GM21619 (cell line): ENCODE data around the gene LYL1.
"Not testable (repeated sequence)": the region's sequence is repeated elsewhere in the genome, so short reads cannot be mapped to it uniquely, and the experiment has no call there.

Source experiments
- ATAC-seq: cut with Tn5 transposase; IDR thresholded peaks from one replicate; pipeline ENCODE4 v1.9.1; 2021; ENCODE audit not compliant: unreplicated experiment

LYL1 gene

DNA sequence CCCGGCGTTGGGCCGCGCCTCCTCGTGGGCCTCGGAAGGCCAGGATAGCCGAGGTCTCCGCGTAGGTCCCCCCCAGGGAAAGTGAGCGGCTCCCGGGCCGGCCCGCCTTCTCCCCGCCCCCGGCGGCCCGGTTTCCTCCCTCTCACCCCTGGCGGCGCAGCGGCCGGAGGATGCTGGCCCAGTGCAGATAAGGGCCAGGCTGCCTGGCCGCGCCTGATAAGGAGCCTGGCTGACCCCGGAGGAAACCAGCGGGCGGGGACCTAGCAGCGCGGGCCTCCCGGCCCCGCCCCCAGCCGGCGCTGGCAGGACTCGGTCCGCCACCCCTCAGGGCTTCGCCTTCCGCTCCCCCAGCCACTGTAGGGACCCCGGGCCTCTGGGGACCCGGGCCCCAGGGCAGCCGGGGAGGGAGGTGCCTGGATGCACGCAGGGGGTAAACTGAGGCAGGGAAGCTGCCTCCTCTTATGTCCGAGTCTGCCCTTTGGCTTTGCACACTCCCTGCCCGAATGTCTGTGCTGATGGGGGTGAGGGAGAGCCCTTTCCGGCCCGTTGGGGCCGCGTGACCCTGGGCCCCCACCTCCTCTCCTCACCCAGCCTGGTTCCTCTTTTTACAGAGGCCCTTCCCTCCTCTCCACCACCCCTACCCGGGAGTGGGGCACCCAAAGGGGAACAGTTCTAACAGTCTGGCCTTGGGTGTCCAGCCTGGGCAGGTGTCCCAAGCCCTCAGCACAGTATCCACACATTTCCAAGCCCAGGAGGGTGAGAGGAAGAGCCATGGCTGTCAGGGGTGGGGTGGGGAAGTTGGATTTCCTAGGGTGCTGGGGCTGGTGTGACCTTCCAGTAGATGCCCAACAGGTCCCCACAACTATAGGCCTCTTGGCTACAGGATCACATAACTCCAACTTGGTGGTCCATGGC, at the start of gene LYL1:
TSS of gene LYL1 (minus strand) at position 193 of the 915 bp plus-strand sequence. CDS start 1,687 bp downstream, outside the sequence.
- ATAC-seq, result peak; percentile 33

DNA sequence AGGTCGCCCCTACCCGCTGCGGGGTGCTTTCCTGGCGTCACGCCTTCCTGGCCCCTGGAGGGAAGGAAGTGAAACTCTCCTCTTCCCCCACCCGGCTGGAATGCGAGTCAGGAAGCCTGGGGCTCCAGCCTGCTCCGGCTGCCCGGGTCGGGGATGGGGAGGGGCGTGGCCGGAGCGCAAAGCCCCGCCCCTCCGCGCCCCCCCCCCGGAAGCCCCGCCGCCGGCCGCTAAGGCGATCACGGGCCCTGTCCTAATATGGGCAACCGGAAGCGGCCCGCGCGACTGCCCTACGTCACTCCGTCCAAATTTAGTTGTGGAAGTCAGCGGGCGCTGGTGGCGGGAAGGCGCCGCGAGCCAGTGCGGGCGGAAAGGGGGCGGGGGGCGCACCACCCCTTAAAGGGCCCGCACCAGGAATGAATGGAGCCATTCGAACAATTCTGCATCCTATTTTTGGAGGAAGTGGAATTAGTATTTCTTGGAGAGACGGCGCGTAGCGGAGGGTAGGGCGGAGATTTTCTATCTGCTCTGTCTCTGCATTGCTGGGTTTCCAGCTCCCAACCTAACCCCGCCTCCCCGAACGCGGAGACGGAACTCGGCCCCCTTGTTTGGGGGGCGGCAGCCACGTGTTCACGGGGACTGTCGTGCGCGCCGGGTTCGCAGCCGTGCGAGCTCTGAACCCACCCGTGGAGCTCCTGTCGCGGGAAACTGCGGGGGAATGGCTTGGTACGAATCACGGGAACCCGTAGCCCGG, 49.1 kb upstream of the LYL1 start:
- peak; percentile 30 for ATAC-seq

DNA sequence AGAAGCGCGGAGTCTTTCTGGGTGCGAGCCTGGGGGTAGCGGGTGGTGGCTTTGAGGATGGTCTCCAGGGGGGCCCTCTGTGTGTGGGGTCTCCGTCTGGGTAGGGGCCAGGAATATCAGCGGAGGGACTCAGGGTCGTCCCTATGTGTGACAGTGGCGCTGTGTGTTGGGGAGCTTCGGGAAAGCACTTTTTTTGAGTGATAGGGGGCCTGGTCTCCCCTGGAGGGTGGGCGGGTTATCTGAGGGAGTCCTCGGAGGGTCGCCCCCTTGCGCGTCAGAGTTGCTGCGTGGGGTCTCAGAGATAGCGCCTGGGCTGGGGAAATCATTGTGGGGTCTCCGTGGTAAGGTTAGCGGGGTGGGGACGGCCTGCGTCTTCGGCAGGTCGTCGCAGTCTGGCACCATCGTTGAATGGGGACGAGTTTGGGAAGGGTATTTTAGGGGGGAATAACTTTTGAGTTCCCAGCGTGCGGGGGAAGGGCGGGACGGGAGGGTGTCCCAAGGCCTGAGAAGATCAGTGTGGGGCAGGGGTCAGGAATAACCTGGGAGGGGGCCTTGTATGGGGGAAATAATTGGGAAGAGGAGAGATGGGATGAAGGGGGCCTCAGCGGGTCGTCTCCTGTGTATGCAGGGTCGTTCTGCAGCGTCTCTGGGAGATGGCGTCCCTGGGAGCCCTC, 48.4 kb upstream of the LYL1 start:
- ATAC-seq, result no peak

DNA sequence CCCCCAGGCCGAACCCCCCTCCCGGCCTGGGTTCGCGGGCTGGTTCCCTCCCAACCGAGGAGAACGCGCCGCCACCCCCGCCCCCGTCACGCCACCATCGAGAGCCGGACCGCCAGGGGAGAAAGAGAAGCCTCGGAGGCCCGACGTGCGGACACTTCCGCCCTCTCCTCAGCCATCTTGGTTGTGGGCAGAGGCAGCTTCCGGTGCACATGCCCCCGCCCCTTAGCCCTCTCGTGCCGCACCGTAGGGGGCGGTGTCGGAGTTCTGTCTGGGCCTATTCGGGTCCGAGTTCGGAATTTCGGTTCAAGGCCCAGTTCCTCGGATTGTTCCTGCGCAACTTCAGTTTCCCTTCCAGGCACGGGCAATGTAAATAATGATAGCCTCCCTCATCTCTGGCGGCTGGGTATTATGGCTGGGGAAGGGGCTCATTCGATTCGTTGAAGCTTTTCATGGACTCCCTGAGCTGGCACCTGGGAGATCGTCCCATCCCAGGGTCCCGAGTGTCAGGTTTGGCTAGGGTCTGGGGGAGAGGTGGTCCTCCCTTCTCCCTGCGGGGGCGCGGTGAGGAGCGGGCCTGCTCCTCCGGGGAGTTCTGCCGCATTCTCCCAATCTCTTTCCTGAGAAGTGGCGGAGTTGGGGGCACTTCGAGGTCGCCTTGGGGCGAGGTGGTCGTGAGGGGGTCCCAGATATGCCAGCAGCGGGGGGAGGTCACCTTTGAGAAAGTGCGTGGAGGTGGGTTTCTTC, 47.7 kb upstream of the LYL1 start, which contains the start of the genes IER2 and STX10:
TSS of gene IER2 (plus strand) at position 225 of the 744 bp plus-strand sequence. CDS start 2,776 bp downstream, outside the sequence.
TSS of gene STX10 (minus strand) at position 189 of the 744 bp plus-strand sequence. CDS start 202 bp downstream, outside the sequence.
- ATAC-seq, result peak; percentile 30

DNA sequence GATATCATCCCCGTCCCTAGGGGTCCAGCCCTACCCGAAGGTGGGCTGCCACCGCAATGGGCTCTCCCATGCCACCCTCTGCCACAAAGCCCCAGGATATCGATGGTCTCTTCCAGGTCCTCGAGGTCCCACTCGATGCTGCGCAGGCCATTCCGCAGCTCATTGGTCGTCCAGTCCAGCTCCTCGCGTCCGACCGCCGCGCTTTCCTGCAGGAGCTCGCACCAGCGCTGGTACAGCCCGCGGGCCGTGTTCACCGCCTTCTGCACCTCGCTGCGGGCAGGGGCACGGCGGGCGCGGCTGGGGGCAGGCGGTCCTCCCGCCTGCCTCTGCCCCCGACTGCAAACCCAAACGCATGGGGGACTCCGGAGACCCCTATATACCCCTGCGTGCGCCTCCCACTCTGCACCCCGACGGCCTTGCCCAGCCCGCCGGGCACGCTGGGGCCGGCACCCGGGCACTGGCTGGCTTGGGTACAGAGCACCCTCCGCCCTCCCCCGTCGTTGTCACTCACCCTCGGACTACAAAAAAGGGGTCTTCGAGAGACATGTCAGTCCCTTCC, 47.0 kb upstream of the LYL1 start:
- no peak for ATAC-seq

DNA sequence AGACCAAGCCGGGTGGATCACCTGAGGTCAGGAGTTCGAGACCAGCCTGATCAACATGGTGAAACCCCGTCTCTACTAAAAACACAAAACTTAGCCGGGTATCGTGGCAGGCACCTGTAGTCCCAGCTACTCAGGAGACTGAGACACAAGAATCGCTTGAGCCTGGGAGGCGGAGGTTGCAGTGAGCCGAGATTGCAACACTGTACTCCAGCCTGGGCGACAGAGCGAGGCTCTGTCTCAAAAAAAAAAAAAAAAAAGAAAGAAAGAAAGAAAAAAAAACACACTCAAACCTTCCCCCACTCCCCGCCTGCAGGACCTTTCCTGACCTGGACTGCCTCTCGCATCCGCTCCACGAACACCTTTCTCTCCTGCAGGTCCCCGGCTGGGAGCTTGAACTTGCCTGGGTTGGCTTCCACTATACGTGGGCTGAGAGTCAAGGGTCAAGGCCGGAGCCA, 46.5 kb upstream of the LYL1 start:
- not testable (repeated sequence) for ATAC-seq

DNA sequence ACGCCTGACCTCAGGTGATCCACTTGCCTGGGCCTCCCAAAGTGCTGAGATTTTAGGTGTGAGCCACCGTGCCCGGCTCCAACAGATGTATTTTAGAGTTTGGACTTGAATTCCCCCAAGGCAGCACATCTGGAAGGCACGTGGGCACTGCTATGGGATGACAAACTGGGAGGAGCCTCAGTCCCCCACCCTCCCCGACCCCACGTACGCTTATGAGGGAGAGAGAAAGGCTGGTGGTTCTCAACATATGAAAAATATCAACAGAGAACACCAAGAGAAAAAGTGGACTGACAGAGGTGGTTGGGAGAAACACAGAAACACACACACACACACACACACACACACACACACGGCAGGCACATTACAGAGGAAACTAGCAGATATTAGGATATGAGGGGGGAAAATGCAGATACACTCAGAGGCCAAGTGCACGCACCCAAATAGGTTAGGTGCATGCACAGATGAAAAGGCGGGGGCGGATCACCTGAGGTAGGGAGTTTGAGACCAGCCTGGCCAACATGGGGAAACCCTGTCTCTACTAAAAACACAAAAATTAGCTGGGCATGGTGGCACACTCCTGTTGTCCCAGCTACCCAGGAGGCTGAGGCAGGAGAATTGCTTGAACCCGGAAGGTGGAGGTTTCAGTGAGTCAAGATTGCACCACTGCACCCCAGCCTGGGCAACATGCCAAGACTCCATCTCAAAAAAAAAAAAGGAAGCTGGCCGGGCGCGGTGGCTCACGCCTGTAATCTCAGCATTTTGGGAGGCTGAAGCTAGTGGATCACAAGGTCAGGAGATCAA, 44.3 kb upstream of the LYL1 start:
- no peak for ATAC-seq

DNA sequence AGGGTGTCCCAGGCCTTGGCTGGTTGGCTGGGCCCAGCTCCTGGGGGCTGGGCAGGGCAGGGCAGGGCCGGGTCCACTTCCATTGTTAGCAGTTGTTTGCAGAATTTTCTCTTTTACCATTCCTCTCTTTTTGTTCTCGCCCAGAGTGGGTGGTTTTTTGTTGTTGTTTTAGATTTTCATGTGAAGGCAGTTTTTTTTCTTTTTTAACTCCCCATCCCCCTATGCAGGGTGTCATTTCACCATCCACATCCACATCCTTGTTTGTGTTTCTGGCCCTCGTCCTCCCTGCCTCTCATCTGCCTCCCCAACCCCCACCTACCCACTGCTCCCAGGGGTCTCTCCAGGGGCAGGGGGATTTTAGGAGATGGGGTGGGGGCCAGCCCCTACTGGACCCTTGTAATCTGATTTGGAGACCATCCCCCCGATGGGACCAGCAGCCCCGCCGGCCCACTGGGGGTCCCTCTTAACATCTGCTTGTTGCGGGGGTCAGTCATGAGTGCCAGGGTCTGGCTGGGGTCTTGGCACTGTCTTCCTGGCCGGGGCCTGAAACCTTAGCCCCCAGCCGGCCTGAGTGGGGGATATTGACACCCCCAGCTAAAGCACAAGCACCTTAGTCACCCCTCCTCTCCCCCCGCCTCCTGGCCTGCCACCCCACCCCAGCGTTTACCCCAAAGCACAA, 37.1 kb upstream of the LYL1 start:
- no peak for ATAC-seq

DNA sequence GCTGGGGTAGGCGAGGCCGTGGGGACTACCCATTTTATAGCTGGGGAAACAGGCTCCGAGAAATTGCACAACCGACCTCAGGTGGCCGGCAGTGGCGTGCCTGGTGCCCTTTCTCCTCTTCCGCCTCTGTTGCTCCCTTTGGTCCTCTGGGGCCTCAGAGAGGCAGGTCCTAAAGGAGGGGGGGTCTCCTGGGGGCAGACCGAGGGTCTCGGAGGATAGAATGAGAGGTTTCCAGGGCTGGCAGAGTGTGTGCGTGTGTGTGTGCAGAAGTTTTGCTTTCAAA, 36.2 kb upstream of the LYL1 start:
- no peak for ATAC-seq

DNA sequence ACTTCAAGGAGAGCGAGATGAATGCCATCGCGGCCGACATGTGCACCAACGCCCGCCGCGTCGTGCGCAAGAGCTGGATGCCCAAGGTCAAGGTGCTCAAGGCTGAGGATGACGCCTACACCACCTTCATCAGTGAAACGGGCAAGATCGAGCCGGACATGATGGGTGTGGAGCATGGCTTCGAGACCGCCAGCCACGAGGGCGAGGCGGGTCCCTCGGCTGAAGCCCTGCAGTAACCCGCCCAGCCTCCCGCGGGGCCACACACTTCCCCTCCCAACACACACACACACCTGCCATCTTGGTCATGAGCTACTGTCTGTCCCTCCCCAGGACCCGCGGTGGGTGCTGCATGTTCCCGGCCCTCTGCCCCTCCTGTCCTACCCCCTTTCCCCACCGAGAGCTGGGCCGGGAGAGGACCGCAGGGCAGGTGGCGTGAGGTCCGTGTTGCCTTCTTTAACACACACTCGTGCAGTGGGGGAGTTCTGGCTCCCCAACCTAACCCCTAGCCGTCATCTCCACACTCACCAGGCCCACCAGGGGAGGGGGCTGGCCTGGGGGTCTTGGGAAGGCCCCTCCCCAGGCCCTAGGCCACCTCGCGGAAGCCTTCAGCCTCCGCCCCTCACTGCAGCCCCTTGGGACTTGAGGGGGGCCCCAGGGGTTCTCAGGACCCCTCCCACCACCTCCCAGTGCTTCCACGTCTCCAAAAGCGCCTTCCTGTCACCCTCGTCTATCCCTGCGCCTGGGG, 35.7 kb upstream of the LYL1 start:
- ATAC-seq, result no peak

DNA sequence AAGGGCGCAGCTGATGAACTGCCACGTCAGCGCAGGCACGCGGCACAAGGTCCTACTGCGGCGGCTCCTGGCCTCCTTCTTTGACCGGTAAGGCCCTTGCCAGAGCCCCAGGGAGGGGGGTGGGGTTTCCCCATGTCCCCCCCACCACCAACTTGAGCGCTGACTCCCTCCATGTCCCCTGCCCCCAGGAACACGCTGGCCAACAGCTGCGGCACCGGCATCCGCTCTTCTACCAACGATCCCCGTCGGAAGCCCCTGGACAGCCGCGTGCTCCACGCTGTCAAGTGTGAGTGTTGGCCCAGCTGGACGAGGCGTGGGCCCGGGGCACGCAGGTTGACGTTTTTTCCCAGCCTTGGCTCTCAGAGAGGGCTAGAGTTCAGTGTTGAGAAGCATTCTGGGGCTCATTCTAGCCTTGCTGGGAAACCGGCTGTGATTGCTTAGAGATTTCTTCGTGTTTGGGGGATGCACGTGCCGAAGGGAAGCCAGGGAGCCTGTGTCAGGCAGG, 34.7 kb upstream of the LYL1 start:
- ATAC-seq, result no peak

DNA sequence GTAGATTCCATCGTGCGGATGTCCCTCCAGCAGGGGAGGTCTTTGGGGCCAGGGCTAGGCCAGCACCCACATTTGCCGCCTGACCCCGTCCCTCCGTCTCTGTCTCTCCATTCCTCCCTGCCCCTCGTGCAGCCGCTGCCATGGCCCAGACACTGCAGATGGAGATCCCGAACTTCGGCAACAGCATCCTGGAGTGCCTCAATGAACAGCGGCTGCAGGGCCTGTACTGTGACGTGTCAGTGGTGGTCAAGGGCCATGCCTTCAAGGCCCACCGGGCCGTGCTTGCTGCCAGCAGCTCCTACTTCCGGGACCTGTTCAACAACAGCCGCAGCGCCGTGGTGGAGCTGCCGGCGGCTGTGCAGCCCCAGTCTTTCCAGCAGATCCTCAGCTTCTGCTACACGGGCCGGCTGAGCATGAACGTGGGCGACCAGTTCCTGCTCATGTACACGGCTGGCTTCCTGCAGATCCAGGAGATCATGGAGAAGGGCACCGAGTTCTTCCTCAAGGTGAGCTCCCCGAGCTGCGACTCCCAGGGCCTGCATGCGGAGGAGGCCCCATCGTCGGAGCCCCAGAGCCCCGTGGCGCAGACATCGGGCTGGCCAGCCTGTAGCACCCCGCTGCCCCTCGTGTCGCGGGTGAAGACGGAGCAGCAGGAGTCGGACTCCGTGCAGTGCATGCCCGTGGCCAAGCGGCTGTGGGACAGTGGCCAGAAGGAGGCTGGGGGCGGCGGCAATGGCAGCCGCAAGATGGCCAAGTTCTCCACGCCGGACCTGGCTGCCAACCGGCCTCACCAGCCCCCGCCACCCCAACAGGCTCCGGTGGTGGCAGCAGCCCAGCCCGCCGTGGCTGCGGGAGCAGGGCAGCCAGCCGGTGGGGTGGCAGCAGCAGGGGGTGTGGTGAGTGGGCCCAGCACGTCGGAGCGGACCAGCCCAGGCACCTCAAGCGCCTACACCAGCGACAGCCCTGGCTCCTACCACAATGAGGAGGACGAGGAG, 32.7 kb upstream of the LYL1 start:
- ATAC-seq, result no peak

DNA sequence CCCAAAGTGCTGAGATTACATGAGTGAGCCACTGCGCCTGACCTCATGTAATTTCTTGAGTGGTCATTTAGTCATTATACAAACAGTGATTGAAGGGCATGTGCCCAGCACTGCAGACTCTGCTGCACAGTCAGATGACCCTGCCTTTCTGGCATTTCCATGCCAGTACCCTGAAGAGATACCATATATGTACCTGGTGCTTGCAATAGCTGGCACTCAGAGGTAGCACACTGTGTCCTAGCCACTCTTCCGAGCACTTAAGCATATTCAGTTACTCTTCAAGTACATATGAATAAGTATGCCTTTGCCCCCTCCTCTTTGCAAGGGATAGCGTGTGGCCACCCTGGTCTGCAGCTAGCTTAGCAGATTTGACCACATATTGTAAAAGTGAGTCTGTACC, 32.0 kb upstream of the LYL1 start:
- no peak for ATAC-seq

DNA sequence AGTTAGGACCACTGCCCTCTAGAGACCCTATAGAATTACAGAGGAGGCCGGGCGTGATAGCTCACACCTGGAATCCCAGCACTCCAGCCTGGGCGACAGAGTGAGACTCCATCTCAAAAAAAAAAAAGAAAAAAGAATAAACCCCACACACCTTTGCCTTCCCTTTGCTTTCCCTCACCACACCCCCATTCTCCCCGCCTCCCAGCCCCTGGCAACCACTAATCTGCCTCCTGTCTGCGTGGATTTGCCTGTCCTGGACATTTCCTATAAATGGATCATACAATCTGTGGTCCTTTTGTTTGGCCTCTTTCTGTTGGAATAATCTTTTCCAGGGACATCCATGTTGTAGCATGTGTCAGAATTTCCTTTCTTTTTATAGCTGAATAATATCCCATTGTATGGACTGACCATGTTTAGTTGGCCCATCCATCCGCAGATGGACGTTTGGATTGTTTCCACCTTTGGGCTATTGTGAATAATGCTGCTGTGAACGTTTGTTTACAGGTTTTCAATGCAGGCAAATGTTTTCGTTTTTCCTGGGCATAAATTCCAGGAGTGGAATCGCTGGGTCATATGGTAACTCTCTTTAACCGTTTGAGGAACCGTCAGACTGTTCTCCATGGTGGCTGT, 30.7 kb upstream of the LYL1 start:
- no peak for ATAC-seq

DNA sequence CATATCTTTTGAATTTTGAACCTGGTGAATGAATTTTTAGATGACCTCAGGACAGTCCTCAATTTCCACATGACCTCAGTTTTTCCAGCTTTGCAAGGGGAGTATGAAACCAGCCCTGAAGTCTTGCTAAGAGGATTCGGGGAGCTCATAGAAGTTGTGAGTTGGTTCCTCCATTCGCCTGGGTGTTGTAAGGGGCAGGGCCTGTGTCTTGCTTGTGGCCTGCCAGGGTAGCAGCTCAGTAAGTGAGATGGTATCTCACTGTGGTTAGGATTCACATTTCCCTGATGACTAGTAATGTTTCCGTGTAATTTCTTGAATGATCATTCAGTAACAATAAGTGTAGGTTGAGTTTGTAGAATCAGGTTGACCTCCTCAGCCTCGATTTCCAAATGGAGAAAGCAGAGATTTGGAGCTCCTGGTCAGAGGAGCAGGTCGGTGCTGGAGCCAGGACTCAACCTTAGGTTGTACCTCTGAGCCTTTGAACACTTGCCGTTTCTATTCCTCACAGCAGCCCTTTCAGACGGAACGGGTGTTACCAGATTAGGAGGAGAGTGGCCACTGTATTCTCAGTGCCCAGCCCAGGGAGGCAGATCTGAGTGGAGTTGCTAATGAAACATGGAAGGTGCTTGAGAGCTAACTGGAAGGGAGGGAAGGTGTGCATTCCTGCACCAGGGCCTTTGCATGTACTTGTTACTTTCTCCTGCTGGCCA, 30.0 kb upstream of the LYL1 start:
- no peak for ATAC-seq
